Common myeloid progenitor, CD34-positive (primary cell): Measurements from ENCODE around the gene NOS1AP.

Experiments
- CTCF ChIA-PET: fragments of 350-600 bp; sonication (Branson Sonifier 250); formaldehyde crosslinking; loops from one replicate; lab custom pipeline; 2021; ENCODE audit warnings: antibody characterized with exemption; lab: Charles Lee
- POLR2A ChIA-PET: fragments of 350-600 bp; sonication (Branson Sonifier 250); formaldehyde crosslinking; loops from one replicate; lab custom pipeline; 2021; ENCODE audit warnings: antibody characterized with exemption; lab: Charles Lee
- DNase-seq, 3 donors: peaks; one replicate each; pipeline versions ENCODE4 v3.0.0 to v3.0.0-alpha.2; 2013
- H3K27ac ChIP-seq, 2 experiments: 1 replicate in 1 of 2; 2 replicates in 1 of 2; pipeline ENCODE4 v1.7.0; 2013; ENCODE audit warnings: inconsistent platforms in 2 of 2, low read length in 2 of 2, mild to moderate bottlenecking in 2 of 2, low read depth in 1 of 2, moderate library complexity in 1 of 2; ENCODE audit not compliant: severe bottlenecking in 2 of 2, insufficient read depth in 1 of 2, poor library complexity in 1 of 2
- H3K27me3 ChIP-seq, 5 experiments: replicated peaks in 2 of 5; 1 replicate in 3 of 5; 2 replicates in 2 of 5; pipeline versions ENCODE4 v1.6.1 to v1.7.0; 2013; ENCODE audit warnings: low read length in 4 of 5, mild to moderate bottlenecking in 2 of 5, moderate library complexity in 2 of 5, inconsistent platforms in 1 of 5; ENCODE audit not compliant: insufficient read depth in 5 of 5, control insufficient read depth in 4 of 5
- H3K36me3 ChIP-seq, 4 experiments: 1 replicate in 2 of 4; 2 replicates in 2 of 4; pipeline versions ENCODE4 v1.6.1 to v1.7.0; 2013; ENCODE audit warnings: low read length in 3 of 4, control low read depth in 1 of 4, mild to moderate bottlenecking in 1 of 4; ENCODE audit not compliant: control insufficient read depth in 4 of 4, insufficient read depth in 4 of 4
- H3K4me1 ChIP-seq, 4 experiments: 1 replicate in 3 of 4; 2 replicates in 1 of 4; pipeline versions ENCODE4 v1.6.1 to v1.7.1; 2013; ENCODE audit warnings: low read length in 3 of 4, mild to moderate bottlenecking in 3 of 4, control low read depth in 1 of 4, inconsistent platforms in 1 of 4, moderate library complexity in 1 of 4; ENCODE audit not compliant: control insufficient read depth in 4 of 4, insufficient read depth in 4 of 4; ENCODE audit errors: control extremely low read depth in 1 of 4
- H3K4me3 ChIP-seq, 7 experiments: 1 replicate in 4 of 7; 2 replicates in 3 of 7; pipeline versions ENCODE4 v1.5.1 to v1.7.0; 2013; ENCODE audit warnings: mild to moderate bottlenecking in 7 of 7, low read length in 6 of 7, moderate library complexity in 6 of 7, inconsistent platforms in 2 of 7, low read depth in 2 of 7, control low read depth in 1 of 7; ENCODE audit not compliant: insufficient read depth in 4 of 7, control insufficient read depth in 1 of 7; ENCODE audit errors: extremely low read depth in 1 of 7
- H3K9me3 ChIP-seq, 5 experiments: 1 replicate in 4 of 5; 2 replicates in 1 of 5; pipeline versions ENCODE4 v1.6.1 to v1.7.1; 2013; ENCODE audit warnings: low read length in 4 of 5, mild to moderate bottlenecking in 2 of 5, inconsistent platforms in 1 of 5, low read depth in 1 of 5, moderate library complexity in 1 of 5; ENCODE audit not compliant: control insufficient read depth in 4 of 5, insufficient read depth in 2 of 5; ENCODE audit errors: control extremely low read depth in 1 of 5
- WGBS: methylation state at CpG from one replicate; pipeline ENCODE4 v1.1.5; 2013; ENCODE audit not compliant: insufficient coverage; 5-methylcytosine and 5-hydroxymethylcytosine counted together

The NOS1AP gene

GRCh38 chr1:162218975-162219374 is 149.5 kb downstream of the NOS1AP start:
- H3K4me3 ChIP-seq = no peak overlapping the region
- no peaks in the 10 kb centered on the region for H3K9me3 ChIP-seq
- no peaks in the 10 kb centered on the region for H3K36me3 ChIP-seq
- 95% methylated on average over 3 of the region's 5 CpGs for WGBS
- H3K27ac ChIP-seq = no peak overlapping the region
- peaks cover 0 to 7% (median 1%) of the 10 kb centered on the region in 4 experiments for H3K4me1 ChIP-seq
- CTCF ChIA-PET = no interaction called here
- DNase-seq = no peak
- POLR2A ChIA-PET = no interaction called here
- H3K27me3 ChIP-seq = no peaks in the 10 kb centered on the region

- Histone ChIP-seq H3K4me1 (peaks cover 0 to 7% (median 1%) of the 10 kb centered on the region in 4 experiments), H3K27ac (no peak overlapping the region), H3K36me3 (no peaks in the 10 kb centered on the region), H3K27me3 (no peaks in the 10 kb centered on the region), H3K4me3 (no peak overlapping the region), H3K9me3 (no peaks in the 10 kb centered on the region)
- POLR2A ChIA-PET = no interaction called here
- CTCF ChIA-PET = no interaction called here
- DNase-seq = no peak
- 100% methylated on average over 1 of the region's 1 CpG for WGBS
These were observed 150.0 kb downstream of the NOS1AP start for GRCh38 chr1:162219461-162219860.

- H3K9me3 ChIP-seq = no peaks in the 10 kb centered on the region
- WGBS = no CpG with 5 or more reads among the region's 6 CpGs
- DNase-seq = no peak
- no peaks in the 10 kb centered on the region for H3K36me3 ChIP-seq
- POLR2A ChIA-PET = no interaction called here
- peaks cover 0 to 7% (median 1%) of the 10 kb centered on the region in 4 experiments for H3K4me1 ChIP-seq
- CTCF ChIA-PET = interaction anchor here (1.5 kb wide), 1 partner anchor 10 kb away, joined by 3 read pairs; no protein-coding TSS in a partner anchor
- H3K27me3 ChIP-seq = no peaks in the 10 kb centered on the region
- no peak overlapping the region for H3K4me3 ChIP-seq
- no peak overlapping the region for H3K27ac ChIP-seq
These were observed 150.6 kb downstream of the NOS1AP start for GRCh38 chr1:162220009-162220539.

- CTCF ChIA-PET = interaction anchor here (0.6 to 1.6 kb wide), 4 partner anchors 23 to 176 kb away, joined by 3 to 4 read pairs (median 3); no protein-coding TSS in a partner anchor
- H3K27me3 ChIP-seq = no peaks in the 10 kb centered on the region
These were observed 152.5 kb downstream of the NOS1AP start for GRCh38 chr1:162222014-162222413.

GRCh38 chr1:162222730-162223129 is 153.2 kb downstream of the NOS1AP start:
- H3K4me1 ChIP-seq = peaks cover 0 to 2% (median 0%) of the 10 kb centered on the region in 4 experiments
- ChIA-PET POLR2A (no interaction called here), CTCF (interaction anchor here (1.3 to 1.6 kb wide), 2 partner anchors 22 to 167 kb away, joined by 3 to 4 read pairs; no protein-coding TSS in a partner anchor)
- H3K36me3 ChIP-seq = no peaks in the 10 kb centered on the region
- H3K27me3 ChIP-seq = no peaks in the 10 kb centered on the region
- WGBS = no CpG with 5 or more reads among the region's 2 CpGs
- no peak for DNase-seq
- no peak overlapping the region for H3K27ac ChIP-seq
- no peaks in the 10 kb centered on the region for H3K9me3 ChIP-seq
- H3K4me3 ChIP-seq = no peak overlapping the region

More at GRCh38 chr1:162222014-162222413, 152.5 kb downstream of the NOS1AP start:
- Histone ChIP-seq H3K4me3 (no peak overlapping the region), H3K9me3 (no peaks in the 10 kb centered on the region), H3K36me3 (no peaks in the 10 kb centered on the region), H3K4me1 (peaks cover 0 to 3% (median 1%) of the 10 kb centered on the region in 4 experiments), H3K27ac (no peak overlapping the region)
- no peak for DNase-seq
- no CpG with 5 or more reads among the region's 5 CpGs for WGBS
- POLR2A ChIA-PET = no interaction called here

GRCh38 chr1:162223488-162223887 is 154.0 kb downstream of the NOS1AP start:
- Histone ChIP-seq H3K27me3 (no peaks in the 10 kb centered on the region), H3K4me1 (peaks cover 0 to 2% (median 0%) of the 10 kb centered on the region in 4 experiments), H3K36me3 (no peaks in the 10 kb centered on the region), H3K27ac (no peak overlapping the region), H3K9me3 (no peaks in the 10 kb centered on the region), H3K4me3 (no peak overlapping the region)
- POLR2A ChIA-PET = no interaction called here
- DNase-seq = no peak
- CTCF ChIA-PET = no interaction called here
- no CpG with 5 or more reads among the region's 2 CpGs for WGBS

- Histone ChIP-seq H3K36me3 (no peaks in the 10 kb centered on the region), H3K4me3 (no peak overlapping the region), H3K27ac (no peak overlapping the region), H3K9me3 (no peaks in the 10 kb centered on the region), H3K4me1 (peaks cover 0 to 2% (median 0%) of the 10 kb centered on the region in 4 experiments), H3K27me3 (no peaks in the 10 kb centered on the region)
- ChIA-PET CTCF (interaction anchor here (1.1 kb wide), 1 partner anchor 149 kb away, joined by 3 read pairs; no protein-coding TSS in a partner anchor), POLR2A (no interaction called here)
- DNase-seq = no peak
These were observed 154.8 kb downstream of the NOS1AP start for GRCh38 chr1:162224267-162224666.
